ENCODE measurements around the gene BPIFB6.

The BPIFB6 gene

GRCh38 chr20:33017542-33017941 is 13.9 kb upstream of the BPIFB6 start:
- DNase-seq (ENCODE audit: low read depth), result no peak
- no peak overlapping the region for H3K4me3 ChIP-seq (ENCODE audit: low read depth, low read length)
- no peak for TF ChIP-seq CTCF (IDR thresholded peaks at IDR 0.05; ENCODE audit: low read depth, low read length, missing control alignments)

GRCh38 chr20:33018169-33018931 is 13.1 kb upstream of the BPIFB6 start:
- no peak for TF ChIP-seq CTCF (IDR thresholded peaks at IDR 0.05; ENCODE audit: low read depth, low read length, missing control alignments)
- DNase-seq (ENCODE audit: low read depth), result no peak

GRCh38 chr20:33019465-33020277 is 11.8 kb upstream of the BPIFB6 start:
- no peak overlapping the region for H3K4me3 ChIP-seq (ENCODE audit: low read depth, low read length)
- no peak for DNase-seq (ENCODE audit: low read depth)
- TF ChIP-seq CTCF (IDR thresholded peaks at IDR 0.05; ENCODE audit: low read depth, low read length, missing control alignments), result no peak

More at GRCh38 chr20:33018169-33018931, 13.1 kb upstream of the BPIFB6 start:
- H3K4me3 ChIP-seq (ENCODE audit: low read depth, low read length), result no peak overlapping the region

GRCh38 chr20:33020278-33021161 is 10.9 kb upstream of the BPIFB6 start:
- TF ChIP-seq CTCF (IDR thresholded peaks at IDR 0.05; ENCODE audit: low read depth, low read length, missing control alignments), result no peak
- H3K4me3 ChIP-seq (ENCODE audit: low read depth, low read length), result no peak overlapping the region
- DNase-seq (ENCODE audit: low read depth), result no peak

GRCh38 chr20:33021879-33022278 is 9.6 kb upstream of the BPIFB6 start:
- TF ChIP-seq CTCF (IDR thresholded peaks at IDR 0.05; ENCODE audit: low read depth, low read length, missing control alignments), result no peak
- H3K4me3 ChIP-seq (ENCODE audit: low read depth, low read length), result no peak overlapping the region
- no peak for DNase-seq (ENCODE audit: low read depth)

- no peak for TF ChIP-seq CTCF (IDR thresholded peaks at IDR 0.05; ENCODE audit: low read depth, low read length, missing control alignments)
- no peak for DNase-seq (ENCODE audit: low read depth)
- no peak overlapping the region for H3K4me3 ChIP-seq (ENCODE audit: low read depth, low read length)
These were observed 9.2 kb upstream of the BPIFB6 start for GRCh38 chr20:33022289-33022688.

Measured in GM12864 (cell line).